K562 (cell line): Measurements from ENCODE around the gene TAS1R3. TPM values are rescaled to one million over a fixed set of nuclear protein-coding genes. Genes with fewer than 3 reads are reported as not detected.

Source experiments
- ADNP ChIP-seq: fragments of 200-800 bp; sonication (Bioruptor generic); IDR thresholded peaks from 2 replicates; pipeline ENCODE4 v1.6.1; 2016; ENCODE audit warnings: missing genetic modification characterization, missing compliant biosample characterization
- ARNT ChIP-seq, 2 experiments: fragments of 450-650 bp; IDR thresholded peaks; 2 replicates each; pipeline ENCODE4 v1.6.1; 2016; ENCODE audit warnings: mild to moderate bottlenecking in 1 of 2
- BMI1 ChIP-seq: fragments of 150-350 bp; IDR thresholded peaks from 2 replicates; pipeline ENCODE4 v1.6.1; 2014; ENCODE audit warnings: low read length
- CEBPG ChIP-seq, 3 experiments: fragments of 200-800 bp in 1 of 3; sonication (Bioruptor generic) in 1 of 3; sonication (generic) in 1 of 3; formaldehyde crosslinking in 1 of 3; IDR thresholded peaks in 2 of 3; conservative IDR thresholded peaks in 1 of 3; 2 replicates each; pipeline versions ENCODE4 v1.6.1 to v1.8.0; 2016 to 2022; ENCODE audit warnings: missing compliant biosample characterization in 2 of 3, missing genetic modification characterization in 2 of 3, mild to moderate bottlenecking in 1 of 3, missing genetic modification reagents in 1 of 3
- ILK ChIP-seq: fragments of 450-650 bp; IDR thresholded peaks from 2 replicates; pipeline ENCODE4 v1.6.1; 2016; ENCODE audit warnings: missing genetic modification characterization, low read depth, mild to moderate bottlenecking, missing compliant biosample characterization, moderate library complexity, borderline replicate concordance
- MTA3 ChIP-seq: fragments of 450-650 bp; formaldehyde crosslinking; IDR thresholded peaks from 2 replicates; pipeline ENCODE4 v1.6.1; 2017; ENCODE audit warnings: mild to moderate bottlenecking, borderline replicate concordance
- POLR2H ChIP-seq: IDR thresholded peaks from 2 replicates; pipeline ENCODE4 v1.6.1; 2016; ENCODE audit warnings: missing genetic modification characterization, low read depth, mild to moderate bottlenecking, control low read depth, missing compliant biosample characterization, moderate library complexity
- RUNX1 ChIP-seq: sonication (generic); IDR thresholded peaks from 2 replicates; pipeline ENCODE4 v1.6.1; 2016; ENCODE audit warnings: antibody characterized with exemption, low read depth
- TCFL5 ChIP-seq: fragments of 250-450 bp; sonication (Bioruptor Pico); conservative IDR thresholded peaks from 2 replicates; pipeline ENCODE4 v1.6.1; 2021; ENCODE audit warnings: mild to moderate bottlenecking, moderate library complexity, matching md5 sums
- TRIM25 ChIP-seq: fragments of 450-650 bp; IDR thresholded peaks from 2 replicates; pipeline ENCODE4 v1.7.0; 2016; ENCODE audit warnings: borderline replicate concordance
- ZBTB8A ChIP-seq: fragments of 450-650 bp; IDR thresholded peaks from 2 replicates; pipeline ENCODE4 v1.6.1; 2018; ENCODE audit warnings: mild to moderate bottlenecking, moderate library complexity; ENCODE audit not compliant: partially characterized antibody
- polyA plus RNA-seq, 8 experiments: library from polyadenylated mRNA; depleted of rRNA in 4 of 8; stranded (reverse) in 5 of 8; unstranded in 3 of 8; fragments of >200 nt; fragmentation: Nextera tagmentation in 2 of 8; fragmentation: Illumina TruSeq in 1 of 8; extraction: Ambion mirVana in 2 of 8; extraction: Trizol in 1 of 8; gene quantifications; 2 replicates each; pipeline versions ENCODE4 v1.2.1 to v1.2.3, GENCODE V29; 2011 to 2014; ENCODE audit warnings: inconsistent platforms in 1 of 8, missing spikeins in 1 of 8
- total RNA-seq, 7 experiments: library from RNA; depleted of rRNA in 6 of 7; stranded (reverse); fragments of >200 nt in 6 of 7; fragmentation: Illumina TruSeq in 2 of 7; extraction: Trizol in 2 of 7; gene quantifications; 2 replicates each; pipeline versions ENCODE4 v1.2.1 to v1.2.3, GENCODE V29; 2011 to 2021; ENCODE audit warnings: low replicate concordance in 1 of 7
- TF ChIP-seq, protein P1 (sequence below), 2 experiments: fragments of 450-650 bp in 1 of 2; sonication (generic) in 1 of 2; formaldehyde crosslinking in 1 of 2; IDR thresholded peaks; 2 replicates each; pipeline versions ENCODE4 v1.7.1 to v1.9.0; 2016 to 2022; ENCODE audit warnings: inconsistent platforms in 1 of 2, mild to moderate bottlenecking in 1 of 2, missing genetic modification reagents in 1 of 2
- TF ChIP-seq, protein P2 (sequence below): fragments of 450-650 bp; formaldehyde crosslinking; IDR thresholded peaks from 2 replicates; pipeline ENCODE4 v1.4.0; 2020; ENCODE audit warnings: mild to moderate bottlenecking

TAS1R3 gene
- total and polyA plus RNA-seq, 9 of the 15 experiments (the other 6 are each of a cell fraction or from before 2014, with no cell fraction given) = 0.07 to 0.13 TPM; not detected in 7

DNA sequence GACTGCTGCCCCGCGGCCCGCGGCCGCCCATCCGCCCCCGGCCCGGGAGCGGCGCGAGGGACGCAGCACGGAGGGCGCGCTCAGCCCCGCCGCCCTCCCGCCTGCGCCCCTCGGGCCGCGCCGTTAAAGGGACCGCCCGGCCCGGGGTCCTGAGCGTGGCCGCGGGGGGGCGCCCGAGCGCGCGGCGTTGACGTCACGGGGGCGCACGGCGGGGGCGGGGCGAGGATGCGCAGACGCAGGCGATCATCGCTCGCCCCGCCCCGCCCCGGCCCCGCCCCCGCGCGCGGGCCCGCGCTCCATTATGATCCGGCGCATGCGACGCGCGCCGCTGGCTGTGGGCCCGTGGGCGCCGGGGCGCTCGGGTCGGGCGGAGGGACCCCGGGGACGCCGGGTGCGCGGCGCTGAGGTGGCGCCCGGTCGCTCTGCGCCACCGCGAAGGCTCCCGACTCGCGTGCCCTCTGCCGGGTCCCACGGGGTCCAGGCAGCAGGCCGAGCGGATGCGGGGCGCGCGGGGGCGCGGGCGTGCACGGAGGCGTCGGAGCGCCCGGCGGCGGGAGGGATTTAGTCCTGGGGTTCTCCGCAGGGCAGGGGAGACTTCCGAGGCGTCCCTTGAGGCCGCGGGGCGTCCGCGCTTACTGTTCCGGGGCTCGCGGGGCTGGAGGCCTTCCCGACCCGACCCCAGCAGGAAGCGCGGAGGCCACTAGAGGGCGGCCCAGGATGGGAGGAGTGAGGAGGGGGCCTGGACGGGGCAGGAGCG, 18.4 kb downstream of the TAS1R3 start, which contains the start of gene DVL1 (continued):
- TF ChIP-seq, protein P1, sequence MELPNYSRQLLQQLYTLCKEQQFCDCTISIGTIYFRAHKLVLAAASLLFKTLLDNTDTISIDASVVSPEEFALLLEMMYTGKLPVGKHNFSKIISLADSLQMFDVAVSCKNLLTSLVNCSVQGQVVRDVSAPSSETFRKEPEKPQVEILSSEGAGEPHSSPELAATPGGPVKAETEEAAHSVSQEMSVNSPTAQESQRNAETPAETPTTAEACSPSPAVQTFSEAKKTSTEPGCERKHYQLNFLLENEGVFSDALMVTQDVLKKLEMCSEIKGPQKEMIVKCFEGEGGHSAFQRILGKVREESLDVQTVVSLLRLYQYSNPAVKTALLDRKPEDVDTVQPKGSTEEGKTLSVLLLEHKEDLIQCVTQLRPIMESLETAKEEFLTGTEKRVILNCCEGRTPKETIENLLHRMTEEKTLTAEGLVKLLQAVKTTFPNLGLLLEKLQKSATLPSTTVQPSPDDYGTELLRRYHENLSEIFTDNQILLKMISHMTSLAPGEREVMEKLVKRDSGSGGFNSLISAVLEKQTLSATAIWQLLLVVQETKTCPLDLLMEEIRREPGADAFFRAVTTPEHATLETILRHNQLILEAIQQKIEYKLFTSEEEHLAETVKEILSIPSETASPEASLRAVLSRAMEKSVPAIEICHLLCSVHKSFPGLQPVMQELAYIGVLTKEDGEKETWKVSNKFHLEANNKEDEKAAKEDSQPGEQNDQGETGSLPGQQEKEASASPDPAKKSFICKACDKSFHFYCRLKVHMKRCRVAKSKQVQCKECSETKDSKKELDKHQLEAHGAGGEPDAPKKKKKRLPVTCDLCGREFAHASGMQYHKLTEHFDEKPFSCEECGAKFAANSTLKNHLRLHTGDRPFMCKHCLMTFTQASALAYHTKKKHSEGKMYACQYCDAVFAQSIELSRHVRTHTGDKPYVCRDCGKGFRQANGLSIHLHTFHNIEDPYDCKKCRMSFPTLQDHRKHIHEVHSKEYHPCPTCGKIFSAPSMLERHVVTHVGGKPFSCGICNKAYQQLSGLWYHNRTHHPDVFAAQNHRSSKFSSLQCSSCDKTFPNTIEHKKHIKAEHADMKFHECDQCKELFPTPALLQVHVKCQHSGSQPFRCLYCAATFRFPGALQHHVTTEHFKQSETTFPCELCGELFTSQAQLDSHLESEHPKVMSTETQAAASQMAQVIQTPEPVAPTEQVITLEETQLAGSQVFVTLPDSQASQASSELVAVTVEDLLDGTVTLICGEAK (IDR thresholded peaks at IDR 0.05) = peak; percentile 16; the same call in 1 of the 2 replicates
- TF ChIP-seq, protein P1 (CRISPR knock-in tag; IDR thresholded peaks at IDR 0.05) = no peak
- TF ChIP-seq CEBPG (CRISPR knock-in tag; IDR thresholded peaks at IDR 0.05) = no peak
- no peak for TF ChIP-seq CEBPG (tag; conservative IDR thresholded peaks at IDR 0.05 in 1 of 2, IDR thresholded peaks at IDR 0.05 in 1 of 2)
- no peak for TF ChIP-seq RUNX1
- no peak for TF ChIP-seq ADNP (tag)
- no peak for TF ChIP-seq ARNT (IDR thresholded peaks at IDR 0.05)
- TF ChIP-seq ILK (tag) = no peak
- TF ChIP-seq ZBTB8A = no peak
- no peak for TF ChIP-seq BMI1
- TF ChIP-seq TRIM25 = no peak
- peak; percentile 76; the same call in 1 of the 2 replicates for TF ChIP-seq MTA3
- no peak for TF ChIP-seq TCFL5 (CRISPR knock-in tag)
- no peak for TF ChIP-seq POLR2H
- TF ChIP-seq, protein P2, sequence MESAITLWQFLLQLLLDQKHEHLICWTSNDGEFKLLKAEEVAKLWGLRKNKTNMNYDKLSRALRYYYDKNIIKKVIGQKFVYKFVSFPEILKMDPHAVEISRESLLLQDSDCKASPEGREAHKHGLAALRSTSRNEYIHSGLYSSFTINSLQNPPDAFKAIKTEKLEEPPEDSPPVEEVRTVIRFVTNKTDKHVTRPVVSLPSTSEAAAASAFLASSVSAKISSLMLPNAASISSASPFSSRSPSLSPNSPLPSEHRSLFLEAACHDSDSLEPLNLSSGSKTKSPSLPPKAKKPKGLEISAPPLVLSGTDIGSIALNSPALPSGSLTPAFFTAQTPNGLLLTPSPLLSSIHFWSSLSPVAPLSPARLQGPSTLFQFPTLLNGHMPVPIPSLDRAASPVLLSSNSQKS (CRISPR knock-in tag) = no peak
